OCI-LY3 (cell line): Measurements from ENCODE around the gene SUSD4.

Experiments
- EZH2phosphoT487 ChIP-seq: fragments of 200-600 bp; shearing (Covaris generic); IDR thresholded peaks from 2 replicates; pipeline ENCODE4 v1.6.1; 2018; ENCODE audit warnings: antibody characterized with exemption, mixed run types, low read depth
- TF ChIP-seq, protein P1 (sequence below): fragments of 200-600, 300-600 bp; sonication (generic); IDR thresholded peaks from 2 replicates; pipeline ENCODE4 v1.5.1; 2014; ENCODE audit warnings: antibody characterized with exemption, low read length, low read depth

DNA sequence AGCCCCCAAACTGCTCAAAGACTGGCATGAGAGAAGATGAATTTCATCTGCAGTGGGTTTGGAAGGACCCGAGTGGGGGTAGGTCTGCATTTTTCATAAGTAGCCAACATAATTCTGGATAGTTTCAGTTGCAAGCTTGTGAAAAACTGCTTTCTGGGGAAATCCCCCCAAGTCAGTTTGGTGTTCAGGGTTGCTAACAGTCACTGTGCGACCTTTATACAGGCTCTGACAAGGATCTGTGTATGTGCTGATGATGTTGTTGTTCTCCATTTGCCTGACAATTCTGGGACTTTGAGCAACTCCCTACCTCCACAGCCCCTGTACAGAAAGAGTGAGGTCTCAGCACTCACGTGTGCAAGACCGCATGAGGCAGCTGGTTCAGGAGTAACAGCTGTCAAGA is 87.9 kb downstream of the SUSD4 start:
- TF ChIP-seq, protein P1, sequence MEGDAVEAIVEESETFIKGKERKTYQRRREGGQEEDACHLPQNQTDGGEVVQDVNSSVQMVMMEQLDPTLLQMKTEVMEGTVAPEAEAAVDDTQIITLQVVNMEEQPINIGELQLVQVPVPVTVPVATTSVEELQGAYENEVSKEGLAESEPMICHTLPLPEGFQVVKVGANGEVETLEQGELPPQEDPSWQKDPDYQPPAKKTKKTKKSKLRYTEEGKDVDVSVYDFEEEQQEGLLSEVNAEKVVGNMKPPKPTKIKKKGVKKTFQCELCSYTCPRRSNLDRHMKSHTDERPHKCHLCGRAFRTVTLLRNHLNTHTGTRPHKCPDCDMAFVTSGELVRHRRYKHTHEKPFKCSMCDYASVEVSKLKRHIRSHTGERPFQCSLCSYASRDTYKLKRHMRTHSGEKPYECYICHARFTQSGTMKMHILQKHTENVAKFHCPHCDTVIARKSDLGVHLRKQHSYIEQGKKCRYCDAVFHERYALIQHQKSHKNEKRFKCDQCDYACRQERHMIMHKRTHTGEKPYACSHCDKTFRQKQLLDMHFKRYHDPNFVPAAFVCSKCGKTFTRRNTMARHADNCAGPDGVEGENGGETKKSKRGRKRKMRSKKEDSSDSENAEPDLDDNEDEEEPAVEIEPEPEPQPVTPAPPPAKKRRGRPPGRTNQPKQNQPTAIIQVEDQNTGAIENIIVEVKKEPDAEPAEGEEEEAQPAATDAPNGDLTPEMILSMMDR = no peak
- TF ChIP-seq EZH2phosphoT487 = no peak
